ENCODE data around the gene IL31RA.

Gene IL31RA

DNA sequence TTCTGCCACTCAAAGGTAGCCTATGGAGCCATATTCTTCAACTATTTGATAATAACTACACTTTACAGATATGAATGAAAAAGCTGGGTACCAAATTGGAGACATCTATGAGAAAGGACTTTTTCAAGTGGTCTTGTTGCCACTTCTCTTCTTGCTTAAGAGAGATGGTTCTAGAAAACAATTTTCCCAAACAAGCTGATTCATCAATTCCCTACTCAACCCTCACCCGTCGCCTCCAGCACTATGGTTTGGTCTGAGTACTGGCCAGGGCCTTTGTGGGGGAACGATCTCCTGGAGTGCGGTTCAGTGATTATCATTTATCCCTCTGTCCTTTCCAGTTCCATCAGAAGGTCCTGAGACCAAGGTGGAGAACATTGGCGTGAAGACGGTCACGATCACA is 56.8 kb downstream of the IL31RA start:
- Mint-ChIP-seq H3K27me3 (no peaks in the 10 kb centered on the region), H3K4me1 (peaks cover 22% of the 10 kb centered on the region), H3K36me3 (no peaks in the 10 kb centered on the region), H3K9me3 (no peaks in the 10 kb centered on the region), H3K27ac (no peak overlapping the region), H3K4me3 (no peak overlapping the region)

DNA sequence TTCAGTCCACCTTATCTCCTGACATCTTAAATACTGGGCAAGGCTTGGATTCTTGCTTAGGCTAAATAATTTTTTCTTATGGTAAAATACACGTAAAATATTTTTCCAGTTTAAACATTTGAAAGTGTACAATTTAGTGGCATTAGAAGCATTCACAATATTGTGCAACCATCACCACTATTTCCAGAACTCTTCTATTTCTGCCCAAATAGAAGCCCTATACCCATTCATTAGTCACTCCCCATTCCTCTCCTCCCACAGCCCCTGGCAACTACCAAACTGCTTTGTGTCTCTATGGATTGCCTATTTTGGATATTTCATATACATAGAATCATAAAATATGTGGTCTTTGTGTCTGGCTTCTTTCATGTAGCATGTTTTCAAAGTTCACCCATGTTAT is 57.6 kb downstream of the IL31RA start:
- H3K27me3 Mint-ChIP-seq, result no peaks in the 10 kb centered on the region

DNA sequence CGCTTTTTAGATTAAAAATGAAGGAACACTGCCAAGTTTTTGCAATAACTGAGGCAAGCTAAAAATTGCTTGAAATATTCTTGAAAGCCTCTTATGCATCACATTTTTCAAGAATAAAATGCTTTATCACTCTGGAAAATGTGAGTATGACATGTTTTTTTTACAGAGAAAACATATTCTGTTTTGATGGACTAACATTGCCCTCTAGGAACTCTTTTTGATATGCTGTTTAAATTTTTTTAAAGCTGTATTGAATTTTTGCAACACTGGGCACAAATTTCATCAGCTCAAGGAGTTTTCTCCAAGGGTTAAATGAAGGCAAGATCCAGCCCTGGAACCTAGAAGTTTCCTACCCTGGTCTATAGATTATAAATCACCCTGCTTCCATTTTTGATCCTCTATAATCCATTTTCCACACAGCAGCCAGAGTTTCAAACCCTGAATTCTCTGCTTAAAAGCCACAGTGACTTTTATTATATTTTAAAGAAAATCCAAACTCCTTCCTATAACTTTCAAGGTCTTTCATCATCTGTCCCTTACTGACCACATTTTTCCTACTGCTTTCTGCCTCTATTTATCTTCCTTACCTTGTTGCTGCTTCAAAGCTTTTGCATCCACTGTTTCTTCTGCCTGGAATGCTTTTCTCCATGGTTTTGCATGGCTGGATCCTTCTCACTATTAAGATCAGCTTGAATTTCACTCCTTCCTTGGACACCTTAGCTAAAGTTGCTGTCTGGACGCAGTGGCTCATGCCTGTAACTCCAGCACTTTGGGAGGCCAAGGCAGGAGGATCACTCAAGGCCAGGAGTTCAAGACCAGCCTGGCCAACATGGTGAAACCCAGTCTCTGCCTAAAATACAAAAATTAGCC is 60.9 kb downstream of the IL31RA start:
- Mint-ChIP-seq H3K27me3 (no peaks in the 10 kb centered on the region), H3K4me3 (no peak overlapping the region), H3K36me3 (no peaks in the 10 kb centered on the region), H3K4me1 (peaks cover 9% of the 10 kb centered on the region), H3K9me3 (no peaks in the 10 kb centered on the region), H3K27ac (peak overlapping the region; percentile 59)

More for the DNA sequence above, 57.6 kb downstream of the IL31RA start:
- no peak overlapping the region for H3K27ac Mint-ChIP-seq
- H3K9me3 Mint-ChIP-seq, result no peaks in the 10 kb centered on the region
- H3K4me1 Mint-ChIP-seq, result peaks cover 13% of the 10 kb centered on the region
- H3K4me3 Mint-ChIP-seq, result no peak overlapping the region
- H3K36me3 Mint-ChIP-seq, result no peaks in the 10 kb centered on the region

DNA sequence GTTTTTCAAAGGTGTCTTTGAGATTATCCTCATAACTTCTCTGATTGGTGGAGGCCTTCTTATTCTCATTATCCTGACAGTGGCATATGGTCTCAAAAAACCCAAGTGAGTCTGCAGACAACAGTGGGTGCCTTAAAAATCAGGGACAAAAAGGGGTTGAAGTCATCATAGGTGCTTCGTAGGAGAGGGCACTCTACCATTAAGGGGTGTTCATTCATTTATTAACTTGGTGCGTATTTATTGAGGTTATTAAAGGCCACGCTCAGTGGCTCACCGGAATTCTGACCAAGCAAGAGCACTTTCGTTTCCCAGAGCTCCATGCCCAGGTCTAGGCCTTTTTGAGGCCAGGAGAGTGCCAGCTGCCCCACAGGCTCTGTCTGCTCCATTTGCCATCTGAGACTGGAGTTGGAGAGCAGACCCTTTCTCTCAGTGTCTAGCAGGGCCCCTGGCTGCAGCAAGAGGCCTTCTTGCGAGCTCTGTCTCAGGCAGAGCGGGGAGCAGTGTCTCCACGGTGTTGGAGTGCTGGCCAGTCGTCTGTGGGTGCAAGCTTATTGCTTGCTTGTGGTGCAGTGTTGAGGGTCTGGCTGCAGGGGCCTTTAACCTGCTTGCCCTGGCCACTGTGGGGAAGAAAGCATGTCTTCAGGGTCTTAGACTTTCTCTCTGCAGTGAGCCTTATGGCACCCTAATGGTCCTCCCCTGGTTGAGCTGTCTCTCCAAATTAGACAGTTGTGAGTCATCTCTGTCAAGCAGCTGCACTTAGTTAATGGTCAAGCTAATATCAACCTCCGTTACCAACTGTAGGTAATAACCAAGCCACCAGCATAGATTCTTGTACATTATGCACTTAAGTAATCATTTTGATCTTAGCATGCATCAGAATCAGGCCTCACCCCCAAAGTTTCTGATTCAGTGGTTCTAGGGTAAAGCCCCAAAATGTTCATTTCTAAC is 62.6 kb downstream of the IL31RA start:
- Mint-ChIP-seq H3K36me3 (no peaks in the 10 kb centered on the region), H3K9me3 (no peaks in the 10 kb centered on the region), H3K27ac (no peak overlapping the region), H3K4me1 (peaks cover 9% of the 10 kb centered on the region), H3K27me3 (no peaks in the 10 kb centered on the region), H3K4me3 (no peak overlapping the region)

DNA sequence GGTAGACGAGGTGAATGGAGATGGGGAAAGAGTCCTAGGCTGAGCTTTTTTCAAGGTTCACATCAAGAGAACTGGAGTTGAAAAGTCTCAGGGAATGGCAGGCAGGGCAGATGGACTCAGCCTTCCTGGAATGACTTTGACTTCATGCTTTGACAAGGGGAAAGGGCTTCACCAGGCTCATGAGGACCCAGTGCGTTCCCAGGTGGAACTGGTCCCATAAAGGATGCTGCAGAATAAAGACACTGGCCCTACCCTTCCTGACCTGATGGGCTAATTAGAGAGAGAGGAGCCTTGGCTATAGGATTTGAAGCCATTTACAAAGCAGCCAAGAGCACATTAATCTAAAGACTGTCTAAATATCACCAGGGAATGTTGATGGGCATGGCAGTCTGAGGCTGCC is 63.8 kb downstream of the IL31RA start:
- Mint-ChIP-seq H3K4me1 (peaks cover 18% of the 10 kb centered on the region), H3K27ac (no peak overlapping the region), H3K9me3 (no peaks in the 10 kb centered on the region), H3K27me3 (no peaks in the 10 kb centered on the region), H3K36me3 (no peaks in the 10 kb centered on the region), H3K4me3 (no peak overlapping the region)

DNA sequence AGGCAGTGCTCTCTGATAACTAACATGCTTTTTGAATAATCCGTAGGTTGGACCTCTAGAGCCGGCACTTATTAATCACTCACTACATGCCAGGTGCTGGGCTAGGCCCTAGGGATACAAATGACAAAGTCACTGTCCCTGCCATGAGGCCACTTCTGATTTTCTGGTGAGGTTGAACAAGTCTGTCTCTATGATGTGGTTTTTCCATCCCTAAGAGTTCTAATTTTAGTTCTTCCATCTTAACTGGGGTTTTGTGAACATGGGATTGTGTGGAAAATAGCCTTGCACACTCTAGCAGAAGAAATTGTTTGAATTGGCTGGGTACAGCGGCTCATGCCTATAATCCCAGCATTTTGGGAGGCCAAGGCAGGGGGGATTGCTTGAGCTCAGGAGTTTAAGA is 64.6 kb downstream of the IL31RA start:
- no peaks in the 10 kb centered on the region for H3K27me3 Mint-ChIP-seq
- H3K36me3 Mint-ChIP-seq, result no peaks in the 10 kb centered on the region
- H3K4me1 Mint-ChIP-seq, result peaks cover 20% of the 10 kb centered on the region
- no peaks in the 10 kb centered on the region for H3K9me3 Mint-ChIP-seq
- no peak overlapping the region for H3K4me3 Mint-ChIP-seq
- H3K27ac Mint-ChIP-seq, result no peak overlapping the region

DNA sequence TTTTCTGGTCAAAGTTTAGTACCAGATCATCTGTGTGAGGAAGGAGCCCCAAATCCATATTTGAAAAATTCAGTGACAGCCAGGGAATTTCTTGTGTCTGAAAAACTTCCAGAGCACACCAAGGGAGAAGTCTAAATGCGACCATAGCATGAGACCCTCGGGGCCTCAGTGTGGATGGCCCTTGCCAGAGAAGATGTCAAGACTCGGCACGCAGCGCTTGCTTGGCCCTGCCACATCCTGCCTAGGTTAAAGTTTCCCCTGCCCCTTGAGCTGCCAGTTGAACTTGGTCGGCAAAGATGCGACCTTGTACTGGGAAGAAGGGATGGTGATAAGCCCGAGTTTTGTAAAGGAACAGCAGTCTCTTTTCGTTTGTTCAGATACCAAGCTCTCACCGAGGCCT is 65.8 kb downstream of the IL31RA start:
- H3K9me3 Mint-ChIP-seq, result no peaks in the 10 kb centered on the region
- H3K27me3 Mint-ChIP-seq, result no peaks in the 10 kb centered on the region
- H3K36me3 Mint-ChIP-seq, result no peaks in the 10 kb centered on the region
- no peak overlapping the region for H3K4me3 Mint-ChIP-seq
- H3K27ac Mint-ChIP-seq, result no peak overlapping the region
- peaks cover 15% of the 10 kb centered on the region for H3K4me1 Mint-ChIP-seq

DNA sequence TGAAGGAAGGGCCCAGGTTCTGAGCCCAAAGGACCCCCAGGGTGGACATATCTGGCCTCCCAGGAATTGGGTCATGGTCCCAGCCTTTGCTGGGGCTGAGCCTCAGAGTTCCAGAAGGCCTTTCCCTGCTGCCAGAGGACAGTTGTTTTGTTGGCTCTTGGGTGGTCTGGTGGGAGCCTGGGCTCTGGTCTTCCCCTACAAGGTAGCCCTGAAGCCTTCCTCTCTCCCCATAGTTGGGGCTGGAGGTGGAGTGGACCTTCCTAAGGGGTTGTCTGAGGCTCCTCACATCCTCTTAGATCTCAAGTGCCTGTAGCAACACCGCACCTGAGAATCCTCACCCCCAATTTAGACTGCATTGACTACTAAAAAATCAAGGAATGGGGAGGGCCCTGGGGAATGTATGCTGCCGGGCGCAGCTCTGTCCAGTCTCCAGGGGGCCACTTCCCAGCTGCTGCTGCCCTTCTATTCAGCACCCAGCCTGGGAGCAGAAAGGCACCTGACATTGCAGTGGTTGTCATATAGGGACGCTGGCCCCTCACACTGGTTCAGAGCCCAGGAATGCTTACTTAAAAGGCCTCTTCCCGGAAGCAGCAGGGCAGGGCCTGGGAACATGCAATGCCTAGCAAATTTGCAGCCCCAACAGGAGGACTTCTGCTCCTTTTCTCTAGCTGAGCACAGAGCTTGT is 66.4 kb downstream of the IL31RA start:
- Mint-ChIP-seq H3K4me3 (no peak overlapping the region), H3K36me3 (no peaks in the 10 kb centered on the region), H3K9me3 (no peaks in the 10 kb centered on the region), H3K27me3 (no peaks in the 10 kb centered on the region), H3K4me1 (peaks cover 11% of the 10 kb centered on the region), H3K27ac (no peak overlapping the region)

DNA sequence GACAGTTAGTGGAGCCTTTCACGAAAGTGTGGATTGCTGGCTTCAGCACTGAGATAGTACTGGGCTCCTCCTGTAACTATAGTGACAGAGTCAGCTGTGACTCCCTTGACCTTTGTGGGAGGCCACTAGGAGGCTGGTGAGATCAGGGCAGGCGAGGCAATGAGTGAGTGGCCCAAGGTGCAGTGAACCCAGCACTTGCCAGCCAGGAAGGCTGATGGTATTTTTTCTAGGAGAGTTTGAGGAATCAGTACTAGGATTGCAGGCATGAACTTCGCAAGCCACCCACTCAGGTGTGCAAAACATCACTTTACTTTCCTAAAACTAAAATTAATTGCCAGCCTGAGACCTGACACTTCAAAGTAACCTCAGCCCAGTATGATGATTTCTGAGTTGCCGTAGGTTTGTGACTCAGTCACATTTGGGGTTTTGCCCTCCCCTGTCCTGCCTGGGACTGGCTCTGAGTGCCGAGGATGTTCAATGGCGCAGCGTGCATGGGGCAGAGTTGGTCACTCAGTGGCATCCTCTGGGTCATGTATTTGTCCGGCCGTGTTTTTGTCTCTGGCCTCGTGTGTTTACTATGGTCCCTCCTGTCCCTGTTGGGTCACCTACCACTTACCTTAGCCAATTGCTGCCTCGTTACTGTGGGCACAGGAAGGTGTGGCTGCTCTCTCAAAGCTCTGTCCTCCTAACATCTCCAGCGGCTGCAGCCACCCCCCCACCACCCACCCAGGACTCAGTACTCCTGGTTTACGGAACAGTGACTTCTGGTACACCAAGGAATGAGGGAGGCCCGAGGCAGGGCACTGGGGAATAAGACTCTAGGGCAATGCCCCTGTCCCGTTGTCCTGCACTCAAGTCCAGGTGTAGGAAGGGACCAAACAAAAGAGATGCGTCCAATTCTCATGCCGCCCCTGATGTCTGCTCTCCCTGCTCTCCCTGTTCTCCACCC is 67.2 kb downstream of the IL31RA start:
- no peaks in the 10 kb centered on the region for H3K36me3 Mint-ChIP-seq
- no peaks in the 10 kb centered on the region for H3K27me3 Mint-ChIP-seq
- no peaks in the 10 kb centered on the region for H3K9me3 Mint-ChIP-seq
- no peak overlapping the region for H3K4me3 Mint-ChIP-seq
- no peak overlapping the region for H3K27ac Mint-ChIP-seq
- H3K4me1 Mint-ChIP-seq, result peaks cover 16% of the 10 kb centered on the region

DNA sequence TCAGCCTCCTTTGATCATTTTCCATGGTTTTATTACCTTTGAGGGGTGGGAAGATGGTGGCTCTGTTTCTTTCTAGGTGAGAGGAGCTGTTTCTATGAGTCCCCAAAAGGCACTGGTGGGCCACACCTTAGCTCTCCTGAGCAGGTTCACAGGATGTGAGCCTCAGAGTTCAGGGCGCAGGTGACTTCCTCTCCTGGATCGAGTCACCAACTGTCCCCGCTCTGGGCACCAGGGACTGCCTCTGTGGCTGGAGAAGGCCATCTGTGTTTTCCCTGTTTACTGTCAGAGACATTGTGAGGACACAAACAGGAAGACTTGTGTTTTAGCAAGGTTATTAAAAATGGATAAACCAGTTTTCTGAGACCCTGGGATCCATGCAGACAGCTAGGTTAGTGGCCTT is 68.5 kb downstream of the IL31RA start:
- H3K4me1 Mint-ChIP-seq, result peaks cover 22% of the 10 kb centered on the region
- H3K9me3 Mint-ChIP-seq, result no peaks in the 10 kb centered on the region
- no peak overlapping the region for H3K27ac Mint-ChIP-seq
- no peak overlapping the region for H3K4me3 Mint-ChIP-seq
- H3K27me3 Mint-ChIP-seq, result no peaks in the 10 kb centered on the region
- H3K36me3 Mint-ChIP-seq, result no peaks in the 10 kb centered on the region

DNA sequence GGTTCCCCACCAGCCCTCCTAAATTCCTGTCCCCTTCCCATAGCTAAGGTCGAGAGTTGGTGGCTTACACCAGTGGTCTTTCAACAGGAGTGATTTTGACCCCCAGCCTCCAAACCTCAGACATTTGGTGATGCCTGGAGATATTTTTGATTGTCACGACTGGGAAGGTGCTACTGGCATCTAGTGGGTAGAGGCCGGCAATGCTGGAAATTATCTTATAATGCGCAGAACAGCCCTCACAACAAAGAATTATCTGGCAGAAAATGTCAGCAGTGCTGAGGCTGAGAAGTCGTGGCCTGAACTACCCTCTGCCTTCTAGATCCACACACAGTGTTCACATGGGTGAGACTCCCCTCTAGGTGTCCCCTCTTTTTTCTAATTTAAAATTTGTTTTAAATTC is 69.6 kb downstream of the IL31RA start:
- no peaks in the 10 kb centered on the region for H3K36me3 Mint-ChIP-seq
- no peak overlapping the region for H3K27ac Mint-ChIP-seq
- H3K4me3 Mint-ChIP-seq, result no peak overlapping the region
- no peaks in the 10 kb centered on the region for H3K9me3 Mint-ChIP-seq
- peaks cover 22% of the 10 kb centered on the region for H3K4me1 Mint-ChIP-seq
- no peaks in the 10 kb centered on the region for H3K27me3 Mint-ChIP-seq

DNA sequence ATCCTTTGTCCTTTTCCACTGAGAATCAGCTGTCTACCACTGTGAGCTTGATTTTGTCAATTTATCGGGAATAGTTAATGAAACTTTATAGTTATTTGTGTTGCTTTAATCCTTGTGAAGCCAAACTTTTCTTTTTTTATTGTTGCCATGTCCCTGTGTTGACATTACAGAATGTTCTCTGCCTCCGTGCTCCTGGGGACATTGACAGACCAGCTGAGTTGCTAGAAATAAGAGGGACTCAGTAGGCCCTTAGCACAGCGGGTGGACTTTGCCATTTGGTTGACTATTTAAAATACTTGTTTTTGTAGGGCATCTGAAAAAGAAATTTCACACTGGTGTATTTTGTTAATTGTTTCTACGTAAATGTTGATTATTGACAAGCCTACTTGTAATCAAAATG is 70.5 kb downstream of the IL31RA start:
- Mint-ChIP-seq H3K9me3 (no peaks in the 10 kb centered on the region), H3K27me3 (no peaks in the 10 kb centered on the region), H3K4me1 (peaks cover 22% of the 10 kb centered on the region), H3K36me3 (no peaks in the 10 kb centered on the region), H3K27ac (no peak overlapping the region), H3K4me3 (no peak overlapping the region)

DNA sequence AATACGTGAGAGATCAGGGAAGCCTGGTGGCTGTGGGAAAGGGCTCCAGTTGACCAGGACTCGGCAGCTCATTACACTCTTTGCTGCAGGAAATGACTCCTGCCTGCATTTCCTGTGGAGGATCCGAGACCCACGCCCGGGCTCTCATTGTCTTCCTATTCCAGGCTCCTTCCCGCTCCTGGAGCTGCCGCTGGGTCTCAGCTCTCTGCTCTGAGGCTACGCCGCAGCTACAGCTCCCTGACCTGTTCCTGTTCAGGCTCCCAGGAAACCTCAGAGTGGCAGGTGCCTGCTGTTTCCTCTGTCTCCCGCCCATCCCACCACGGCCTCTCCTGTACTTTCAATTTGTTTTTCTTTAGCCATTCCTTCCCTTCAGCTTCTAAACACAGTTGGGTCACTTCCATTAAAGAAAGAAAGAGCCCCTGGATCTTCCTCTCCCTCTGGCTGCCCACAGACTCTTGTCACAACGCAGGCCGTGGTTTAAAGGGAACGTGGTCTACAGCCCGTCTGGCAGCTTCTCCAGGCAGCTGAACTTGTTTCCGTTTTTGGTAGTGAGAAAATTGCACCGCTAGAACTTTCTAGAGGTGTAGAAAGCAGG is 72.1 kb downstream of the IL31RA start:
- Mint-ChIP-seq H3K9me3 (no peaks in the 10 kb centered on the region), H3K27me3 (no peaks in the 10 kb centered on the region), H3K36me3 (no peaks in the 10 kb centered on the region), H3K4me1 (peaks cover 22% of the 10 kb centered on the region), H3K27ac (peak overlapping the region; percentile 92), H3K4me3 (peak overlapping the region; percentile 96)

DNA sequence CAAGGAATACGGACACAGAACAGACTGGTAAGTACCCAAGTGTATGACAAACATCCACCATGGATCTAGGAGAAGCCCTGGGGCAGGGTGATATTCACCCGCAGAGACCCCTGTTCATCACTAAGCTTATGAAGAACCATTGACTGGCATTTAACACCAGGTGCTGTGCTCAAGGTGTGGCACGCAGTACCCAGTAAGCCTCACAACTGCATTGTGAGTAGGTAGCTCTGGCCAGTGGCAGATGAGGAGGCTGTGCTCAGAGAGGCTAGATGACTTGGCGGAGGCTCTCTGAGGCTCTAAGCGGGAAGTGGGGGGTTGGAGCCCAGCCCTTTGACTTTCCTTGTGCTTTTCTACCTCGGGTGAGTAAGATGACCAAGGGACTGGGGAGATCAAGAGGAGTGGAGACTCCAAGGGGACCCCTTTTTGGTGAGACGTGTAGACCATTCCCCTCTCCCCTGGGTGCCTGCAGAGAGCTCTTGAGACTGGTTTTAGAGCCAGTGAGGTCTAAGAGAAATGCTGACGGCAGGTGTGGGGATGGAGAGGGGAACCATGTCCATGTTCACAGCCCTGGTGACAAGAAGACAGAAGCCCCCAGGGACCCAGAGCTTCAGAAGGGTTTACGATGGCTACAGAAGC is 72.8 kb downstream of the IL31RA start:
- no peak overlapping the region for H3K27ac Mint-ChIP-seq
- H3K4me1 Mint-ChIP-seq, result peaks cover 22% of the 10 kb centered on the region
- no peaks in the 10 kb centered on the region for H3K9me3 Mint-ChIP-seq
- peak overlapping the region; percentile 96 for H3K4me3 Mint-ChIP-seq
- no peaks in the 10 kb centered on the region for H3K36me3 Mint-ChIP-seq
- no peaks in the 10 kb centered on the region for H3K27me3 Mint-ChIP-seq
